ENCODE data around the gene TLR5.

DNA sequence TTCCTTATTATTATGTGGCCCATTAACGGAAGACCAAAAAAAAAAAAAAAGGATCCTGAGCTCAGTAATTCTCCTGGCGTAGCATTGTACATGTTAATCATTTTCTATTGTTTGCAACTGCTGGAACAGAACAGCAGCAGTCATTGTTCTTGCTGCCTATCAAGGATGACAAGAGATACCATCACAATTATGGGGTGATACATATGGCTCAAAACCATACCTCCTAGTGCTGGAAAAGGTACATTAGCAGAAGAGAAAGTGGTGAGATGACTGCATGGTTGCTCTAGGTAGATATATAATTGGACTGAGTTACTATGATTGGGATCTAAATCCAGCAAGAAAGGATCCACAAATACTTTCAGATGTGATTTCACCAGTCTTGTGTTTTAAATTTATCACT is 13.3 kb upstream of the TLR5 start:
- TF ChIP-seq, protein P1, sequence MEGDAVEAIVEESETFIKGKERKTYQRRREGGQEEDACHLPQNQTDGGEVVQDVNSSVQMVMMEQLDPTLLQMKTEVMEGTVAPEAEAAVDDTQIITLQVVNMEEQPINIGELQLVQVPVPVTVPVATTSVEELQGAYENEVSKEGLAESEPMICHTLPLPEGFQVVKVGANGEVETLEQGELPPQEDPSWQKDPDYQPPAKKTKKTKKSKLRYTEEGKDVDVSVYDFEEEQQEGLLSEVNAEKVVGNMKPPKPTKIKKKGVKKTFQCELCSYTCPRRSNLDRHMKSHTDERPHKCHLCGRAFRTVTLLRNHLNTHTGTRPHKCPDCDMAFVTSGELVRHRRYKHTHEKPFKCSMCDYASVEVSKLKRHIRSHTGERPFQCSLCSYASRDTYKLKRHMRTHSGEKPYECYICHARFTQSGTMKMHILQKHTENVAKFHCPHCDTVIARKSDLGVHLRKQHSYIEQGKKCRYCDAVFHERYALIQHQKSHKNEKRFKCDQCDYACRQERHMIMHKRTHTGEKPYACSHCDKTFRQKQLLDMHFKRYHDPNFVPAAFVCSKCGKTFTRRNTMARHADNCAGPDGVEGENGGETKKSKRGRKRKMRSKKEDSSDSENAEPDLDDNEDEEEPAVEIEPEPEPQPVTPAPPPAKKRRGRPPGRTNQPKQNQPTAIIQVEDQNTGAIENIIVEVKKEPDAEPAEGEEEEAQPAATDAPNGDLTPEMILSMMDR (IDR thresholded peaks at IDR 0.05): no peak
- no peak for TF ChIP-seq POLR2A (IDR thresholded peaks at IDR 0.05)

Data from body of pancreas (tissue), 4 donors.